Fibroblast of the conjunctiva (primary cell): ENCODE results near the gene CXCL14.
A peak's percentile ranks its signal among the peaks of the same experiment; 100 is the strongest.

Experiments used
- DNase-seq: peaks from one replicate; pipeline ENCODE4 v3.0.0-alpha.2; 2010; ENCODE audit warnings: low read depth

The CXCL14 gene

GRCh38 chr5:135596157-135596763 lies 17.5 kb upstream of the CXCL14 start:
- no peak for DNase-seq

- no peak for DNase-seq
Measured at GRCh38 chr5:135594416-135594960, 15.7 kb upstream of the CXCL14 start.

- DNase-seq = no peak
Measured at GRCh38 chr5:135593886-135594285, 15.1 kb upstream of the CXCL14 start.

- DNase-seq = no peak
Measured at GRCh38 chr5:135593141-135593540, 14.3 kb upstream of the CXCL14 start.

GRCh38 chr5:135592312-135593045 lies 13.7 kb upstream of the CXCL14 start:
- no peak for DNase-seq

GRCh38 chr5:135591277-135591676 lies 12.5 kb upstream of the CXCL14 start:
- no peak for DNase-seq

GRCh38 chr5:135589152-135589551 lies 10.4 kb upstream of the CXCL14 start:
- DNase-seq = no peak

GRCh38 chr5:135587721-135588663 lies 9.2 kb upstream of the CXCL14 start:
- no peak for DNase-seq

- no peak for DNase-seq
Measured at GRCh38 chr5:135584918-135585317, 6.1 kb upstream of the CXCL14 start.

GRCh38 chr5:135584276-135584675 lies 5.5 kb upstream of the CXCL14 start:
- no peak for DNase-seq

- DNase-seq = no peak
Measured at GRCh38 chr5:135582099-135582781, 3.4 kb upstream of the CXCL14 start.

GRCh38 chr5:135578305-135578684 lies 496 bp downstream of the CXCL14 start:
- DNase-seq = no peak

GRCh38 chr5:135577421-135577820 lies 1.4 kb downstream of the CXCL14 start:
- DNase-seq = no peak

GRCh38 chr5:135576075-135576599 lies 2.7 kb downstream of the CXCL14 start:
- DNase-seq = no peak

GRCh38 chr5:135574493-135574892 lies 4.3 kb downstream of the CXCL14 start:
- no peak for DNase-seq

GRCh38 chr5:135571902-135572301 lies 6.9 kb downstream of the CXCL14 start:
- no peak for DNase-seq

- DNase-seq = no peak
Measured at GRCh38 chr5:135571066-135571609, 7.7 kb downstream of the CXCL14 start.

- no peak for DNase-seq
Measured at GRCh38 chr5:135570453-135570764, 8.4 kb downstream of the CXCL14 start.

GRCh38 chr5:135569755-135570452 lies 8.9 kb downstream of the CXCL14 start:
- DNase-seq = peak; percentile 10

- DNase-seq = no peak
Measured at GRCh38 chr5:135568923-135569360, 9.8 kb downstream of the CXCL14 start.

- no peak for DNase-seq
Measured at GRCh38 chr5:135568246-135568645, 10.5 kb downstream of the CXCL14 start.
